ENCODE data around the gene SLC25A13. TPM values are rescaled to one million over a fixed set of nuclear protein-coding genes. Genes with fewer than 3 reads are reported as not detected.

SLC25A13 gene
- total RNA-seq, 2 experiments from 2014 or later, result 7.3 to 9.0 TPM

DNA sequence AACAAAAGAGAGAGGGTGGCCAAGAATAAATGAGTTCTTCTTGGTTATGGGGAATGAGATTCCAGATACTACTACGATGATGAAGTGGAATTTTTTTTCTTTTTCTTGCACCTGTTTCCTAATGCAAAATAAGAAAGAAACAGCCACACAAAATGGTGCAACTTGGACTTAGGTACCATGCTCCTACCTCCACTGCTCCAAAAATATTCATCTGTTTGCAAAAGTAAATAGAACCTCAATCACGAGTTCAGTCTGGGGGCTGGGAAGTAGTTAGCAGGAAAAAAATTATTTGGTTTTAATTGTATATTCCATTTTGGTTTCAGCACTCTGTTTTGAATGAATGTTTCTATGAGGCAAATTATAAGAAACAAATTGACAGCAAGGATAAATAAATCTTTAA lies 73.5 kb downstream of the SLC25A13 start:
- Mint-ChIP-seq H3K27me3 (no peaks in the 10 kb centered on the region), H3K4me1 (ENCODE audit: low read depth) (peaks cover 3% of the 10 kb centered on the region), H3K36me3 (ENCODE audit: low read depth) (peaks cover 3% of the 10 kb centered on the region), H3K9me3 (no peaks in the 10 kb centered on the region), H3K27ac (no peak overlapping the region), H3K4me3 (no peak overlapping the region)
- intact Hi-C loops (cut with micrococcal nuclease), result no loop called here
- TF ChIP-seq, protein P1, sequence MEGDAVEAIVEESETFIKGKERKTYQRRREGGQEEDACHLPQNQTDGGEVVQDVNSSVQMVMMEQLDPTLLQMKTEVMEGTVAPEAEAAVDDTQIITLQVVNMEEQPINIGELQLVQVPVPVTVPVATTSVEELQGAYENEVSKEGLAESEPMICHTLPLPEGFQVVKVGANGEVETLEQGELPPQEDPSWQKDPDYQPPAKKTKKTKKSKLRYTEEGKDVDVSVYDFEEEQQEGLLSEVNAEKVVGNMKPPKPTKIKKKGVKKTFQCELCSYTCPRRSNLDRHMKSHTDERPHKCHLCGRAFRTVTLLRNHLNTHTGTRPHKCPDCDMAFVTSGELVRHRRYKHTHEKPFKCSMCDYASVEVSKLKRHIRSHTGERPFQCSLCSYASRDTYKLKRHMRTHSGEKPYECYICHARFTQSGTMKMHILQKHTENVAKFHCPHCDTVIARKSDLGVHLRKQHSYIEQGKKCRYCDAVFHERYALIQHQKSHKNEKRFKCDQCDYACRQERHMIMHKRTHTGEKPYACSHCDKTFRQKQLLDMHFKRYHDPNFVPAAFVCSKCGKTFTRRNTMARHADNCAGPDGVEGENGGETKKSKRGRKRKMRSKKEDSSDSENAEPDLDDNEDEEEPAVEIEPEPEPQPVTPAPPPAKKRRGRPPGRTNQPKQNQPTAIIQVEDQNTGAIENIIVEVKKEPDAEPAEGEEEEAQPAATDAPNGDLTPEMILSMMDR (IDR thresholded peaks at IDR 0.05), result no peak
- ChIA-PET CTCF (no interaction called here), POLR2A (no interaction called here)
- DNase-seq (no peak), ATAC-seq (no peak)

DNA sequence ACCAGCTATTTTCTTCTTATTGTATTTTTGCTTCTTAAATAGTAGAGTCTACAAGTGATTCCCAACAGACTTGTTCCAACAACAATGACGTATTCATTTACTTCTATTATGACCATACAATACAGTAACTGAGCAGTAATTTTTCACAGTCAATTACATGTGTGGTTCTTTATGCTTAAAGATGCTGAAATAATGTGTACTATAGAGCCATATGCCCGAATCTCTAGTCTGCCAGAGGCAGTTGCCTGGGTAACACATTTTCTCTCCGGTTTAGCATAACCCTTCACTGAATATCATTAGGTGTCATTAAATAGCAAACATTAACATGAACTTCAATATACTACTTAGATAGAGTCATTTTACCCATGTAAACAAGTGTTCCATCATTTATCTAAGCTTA lies 75.0 kb downstream of the SLC25A13 start:
- Mint-ChIP-seq H3K36me3 (ENCODE audit: low read depth) (no peaks in the 10 kb centered on the region), H3K4me3 (no peak overlapping the region), H3K4me1 (ENCODE audit: low read depth) (peaks cover 10% of the 10 kb centered on the region), H3K9me3 (no peaks in the 10 kb centered on the region), H3K27ac (no peak overlapping the region), H3K27me3 (no peaks in the 10 kb centered on the region)
- CTCF ChIA-PET, result no interaction called here
- POLR2A ChIA-PET, result no interaction called here
- ATAC-seq, result no peak
- DNase-seq, result no peak
- intact Hi-C loops (cut with micrococcal nuclease), result no loop called here
- TF ChIP-seq, protein P1 (IDR thresholded peaks at IDR 0.05), result no peak

DNA sequence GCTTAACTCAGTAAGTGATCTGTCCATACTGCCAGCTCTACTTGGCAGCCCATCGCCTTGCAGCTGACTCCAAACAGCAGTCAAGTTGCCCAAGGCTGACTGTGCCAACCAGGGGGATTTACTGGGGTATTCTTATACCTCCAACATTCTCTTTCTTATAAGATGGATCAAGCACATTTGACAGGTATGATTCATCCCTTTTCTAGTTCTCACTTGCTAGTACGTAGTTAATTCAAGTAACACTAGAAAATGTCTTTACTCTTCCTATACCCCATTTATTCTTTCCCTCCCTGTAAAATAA lies 77.0 kb downstream of the SLC25A13 start:
- no peak overlapping the region for H3K27ac Mint-ChIP-seq
- ATAC-seq (no peak), DNase-seq (no peak)
- peaks cover 7% of the 10 kb centered on the region for H3K4me1 Mint-ChIP-seq (ENCODE audit: low read depth)
- POLR2A ChIA-PET, result no interaction called here
- TF ChIP-seq, protein P1 (IDR thresholded peaks at IDR 0.05), result no peak
- CTCF ChIA-PET, result no interaction called here
- H3K36me3 Mint-ChIP-seq (ENCODE audit: low read depth), result peaks cover 3% of the 10 kb centered on the region
- intact Hi-C loops (cut with micrococcal nuclease), result no loop called here
- H3K9me3 Mint-ChIP-seq, result no peaks in the 10 kb centered on the region
- no peak overlapping the region for H3K4me3 Mint-ChIP-seq
- no peaks in the 10 kb centered on the region for H3K27me3 Mint-ChIP-seq

DNA sequence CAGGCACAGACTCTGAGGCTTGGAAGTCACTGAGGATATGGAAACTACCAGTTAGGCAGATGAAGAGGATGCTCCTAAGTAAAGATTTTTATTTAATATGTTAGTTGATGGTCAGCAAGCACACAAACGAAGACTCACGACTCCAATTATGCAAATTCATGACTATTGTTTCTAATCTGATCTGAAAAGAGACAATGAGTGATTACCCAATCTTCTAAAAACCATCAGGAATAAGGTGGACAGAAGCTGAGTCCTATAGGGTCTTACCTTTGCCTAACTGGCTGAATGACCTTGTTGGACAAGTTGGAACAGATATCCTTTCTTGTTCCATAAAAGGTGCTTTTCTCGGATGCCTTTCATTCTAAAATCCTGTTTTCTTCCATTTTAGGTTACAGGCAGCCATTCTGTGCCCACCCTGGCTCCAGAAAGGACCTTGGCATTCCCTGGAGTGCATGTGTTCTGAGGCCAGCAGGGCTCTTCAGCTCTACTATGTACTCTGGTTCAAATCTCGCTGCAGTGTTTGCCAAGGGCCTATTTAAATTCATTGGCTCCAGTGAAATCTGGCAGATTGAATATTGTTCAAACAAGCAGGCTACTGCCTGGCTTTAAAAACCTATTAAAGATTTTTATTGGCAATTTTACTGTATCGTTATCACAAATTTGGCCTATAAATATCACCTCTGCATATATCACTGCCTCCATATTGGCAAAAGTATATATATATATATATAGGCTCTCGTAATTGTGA lies 77.5 kb downstream of the SLC25A13 start:
- intact Hi-C loops (cut with micrococcal nuclease), result no loop called here
- ATAC-seq, result no peak
- H3K36me3 Mint-ChIP-seq (ENCODE audit: low read depth), result peaks cover 3% of the 10 kb centered on the region
- H3K4me3 Mint-ChIP-seq, result no peak overlapping the region
- H3K27me3 Mint-ChIP-seq, result no peaks in the 10 kb centered on the region
- no peaks in the 10 kb centered on the region for H3K9me3 Mint-ChIP-seq
- no peak overlapping the region for H3K27ac Mint-ChIP-seq
- no peak for DNase-seq
- H3K4me1 Mint-ChIP-seq (ENCODE audit: low read depth), result peaks cover 7% of the 10 kb centered on the region
- POLR2A ChIA-PET, result no interaction called here
- CTCF ChIA-PET, result no interaction called here
- TF ChIP-seq, protein P1 (IDR thresholded peaks at IDR 0.05), result no peak

DNA sequence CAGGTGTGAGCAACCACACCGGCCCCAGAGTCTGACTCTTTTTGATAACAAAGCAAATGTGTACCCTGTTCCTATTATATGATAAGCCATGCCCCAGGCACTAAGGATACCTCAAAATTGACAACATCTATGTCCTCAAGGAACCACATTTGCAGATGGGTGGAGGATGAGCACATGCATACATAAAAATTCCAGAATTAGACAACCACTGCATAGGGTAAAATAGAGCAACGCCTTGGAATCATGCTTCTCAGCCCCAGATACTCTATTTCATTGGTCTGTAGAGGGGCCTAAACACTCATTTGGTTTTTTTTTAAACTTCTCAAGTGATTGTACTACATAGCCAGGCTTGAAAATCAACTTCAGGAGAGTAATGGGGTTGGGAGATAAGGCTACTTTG lies 78.7 kb downstream of the SLC25A13 start:
- H3K27ac Mint-ChIP-seq, result no peak overlapping the region
- no peak for ATAC-seq
- no peak overlapping the region for H3K4me3 Mint-ChIP-seq
- no peaks in the 10 kb centered on the region for H3K9me3 Mint-ChIP-seq
- ChIA-PET CTCF (no interaction called here), POLR2A (no interaction called here)
- DNase-seq, result no peak
- intact Hi-C loops (cut with micrococcal nuclease), result no loop called here
- TF ChIP-seq, protein P1 (IDR thresholded peaks at IDR 0.05), result no peak
- H3K4me1 Mint-ChIP-seq (ENCODE audit: low read depth), result peaks cover 7% of the 10 kb centered on the region
- no peaks in the 10 kb centered on the region for H3K27me3 Mint-ChIP-seq
- peaks cover 3% of the 10 kb centered on the region for H3K36me3 Mint-ChIP-seq (ENCODE audit: low read depth)

Data from activated CD8-positive, alpha-beta T cell treated with anti-CD3 and anti-CD28 coated beads for 36 hours (primary cell).